ENCODE results near the gene CYSLTR1. TPM values are rescaled to one million over a fixed set of nuclear protein-coding genes. Genes with fewer than 3 reads are reported as not detected.

CYSLTR1 gene, protein sequence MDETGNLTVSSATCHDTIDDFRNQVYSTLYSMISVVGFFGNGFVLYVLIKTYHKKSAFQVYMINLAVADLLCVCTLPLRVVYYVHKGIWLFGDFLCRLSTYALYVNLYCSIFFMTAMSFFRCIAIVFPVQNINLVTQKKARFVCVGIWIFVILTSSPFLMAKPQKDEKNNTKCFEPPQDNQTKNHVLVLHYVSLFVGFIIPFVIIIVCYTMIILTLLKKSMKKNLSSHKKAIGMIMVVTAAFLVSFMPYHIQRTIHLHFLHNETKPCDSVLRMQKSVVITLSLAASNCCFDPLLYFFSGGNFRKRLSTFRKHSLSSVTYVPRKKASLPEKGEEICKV
- 9.7 and 10.2 TPM in 2 replicates for total RNA-seq

DNA sequence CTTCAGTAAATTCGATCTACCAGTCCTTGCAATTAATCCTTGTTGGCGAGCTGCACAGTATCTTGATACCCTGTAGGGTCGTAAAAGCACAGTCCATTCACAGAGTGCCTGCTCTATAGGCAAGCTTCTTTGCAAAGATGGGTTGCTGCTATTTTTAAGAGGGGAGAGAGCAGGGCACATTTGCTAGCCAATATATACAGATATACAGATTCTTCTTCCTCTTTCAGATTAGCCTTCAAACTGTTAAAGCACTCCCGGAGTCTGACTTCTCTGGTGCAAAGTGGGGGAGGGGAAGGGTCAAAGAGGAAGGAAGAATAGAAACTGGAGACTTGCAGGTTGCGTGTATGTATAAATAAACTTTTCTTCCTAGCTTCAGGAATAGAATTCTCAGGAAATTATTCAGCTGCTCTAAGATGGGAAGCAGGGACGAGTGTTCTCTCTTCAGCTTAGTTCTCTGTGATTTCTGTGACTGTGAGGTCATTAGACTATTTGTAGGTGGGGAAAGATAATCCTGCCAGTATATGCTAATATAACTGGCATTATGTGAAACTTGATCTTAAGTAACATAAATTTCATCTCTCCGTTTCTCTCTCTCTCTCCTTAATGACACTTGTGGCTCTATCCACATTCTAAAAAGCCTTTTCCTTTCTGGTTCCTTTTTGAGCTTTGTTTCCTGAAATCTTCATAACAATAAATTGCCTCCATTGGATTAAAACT lies at the start of gene CYSLTR1:
Gene CYSLTR1, minus strand, starts transcription at position 242 of the 717 bp plus-strand sequence. CDS start 53,865 bp downstream, outside the sequence.
- DNase-seq (ENCODE audit: low spot score) = no peak
- Mint-ChIP-seq H3K4me3 (ENCODE audit: low read depth) (peak within 1 kb of the TSS; percentile 84), H3K27ac (peak within 1 kb of the TSS; percentile 74), H3K9me3 (no peaks in the 10 kb centered on the region), H3K4me1 (ENCODE audit: low read depth) (peaks cover 55% of the 10 kb centered on the region), H3K27me3 (ENCODE audit: low read depth) (no peaks in the 10 kb centered on the region), H3K36me3 (ENCODE audit: low read depth) (peaks cover 7% of the 10 kb centered on the region)
- intact Hi-C loops (cut with micrococcal nuclease) = loop anchor here (10.0 kb wide), 3 partner anchors 327 to 1037 kb away; partner anchors contain the start of genes ITM2A, P2RY10 and RTL3

DNA sequence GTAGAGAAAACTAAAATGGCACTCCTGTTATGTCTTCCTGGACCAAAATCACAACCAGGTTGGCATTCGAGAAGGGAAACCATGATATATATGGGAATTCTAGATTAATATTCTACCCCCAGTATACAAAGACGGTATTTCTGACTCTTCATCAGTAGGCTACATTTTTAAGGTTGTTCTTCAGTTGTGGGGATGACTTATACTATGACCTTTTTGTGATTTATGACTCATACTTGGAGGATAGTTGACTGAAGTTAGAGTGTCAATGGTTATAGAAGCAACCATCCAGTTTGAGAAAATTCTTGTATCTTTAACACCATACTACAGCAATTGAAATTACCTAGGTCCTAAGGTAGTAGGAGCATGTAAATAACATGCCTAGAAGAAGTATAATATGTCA lies 49.8 kb upstream of the CYSLTR1 start:
- Mint-ChIP-seq H3K27ac (no peak overlapping the region), H3K4me3 (ENCODE audit: low read depth) (no peak overlapping the region), H3K36me3 (ENCODE audit: low read depth) (peaks cover 33% of the 10 kb centered on the region), H3K27me3 (ENCODE audit: low read depth) (no peaks in the 10 kb centered on the region), H3K9me3 (peaks cover 30% of the 10 kb centered on the region), H3K4me1 (ENCODE audit: low read depth) (peaks cover 27% of the 10 kb centered on the region)
- no peak for DNase-seq (ENCODE audit: low spot score)
- intact Hi-C loops (cut with micrococcal nuclease) = loop anchor here (2.0 to 10.0 kb wide), 6 partner anchors 46 to 878 kb away; partner anchors contain the start of gene P2RY10

DNA sequence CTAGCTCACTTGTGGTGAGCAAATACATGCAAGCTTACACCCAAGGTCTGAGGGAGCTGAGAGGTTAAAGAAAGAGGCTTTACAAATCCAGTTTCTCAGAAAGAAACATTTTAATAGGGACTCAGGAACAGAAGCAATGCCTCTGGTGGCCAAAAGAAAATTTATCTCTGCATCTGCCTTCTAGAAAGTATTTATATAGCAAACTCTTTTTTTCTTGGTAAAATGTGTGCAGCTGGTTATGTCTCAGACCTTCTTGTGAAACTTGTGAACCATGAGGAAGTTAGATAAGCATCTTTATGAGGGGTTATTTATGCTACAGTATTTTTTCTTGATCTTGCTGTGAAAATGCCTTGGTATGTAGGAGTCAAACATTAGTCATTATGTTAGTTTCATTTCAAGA lies 48.5 kb upstream of the CYSLTR1 start:
- H3K4me3 Mint-ChIP-seq (ENCODE audit: low read depth) = no peak overlapping the region
- peaks cover 39% of the 10 kb centered on the region for H3K36me3 Mint-ChIP-seq (ENCODE audit: low read depth)
- peaks cover 37% of the 10 kb centered on the region for H3K9me3 Mint-ChIP-seq
- intact Hi-C loops (cut with micrococcal nuclease) = loop anchor here (1.0 to 10.0 kb wide), 9 partner anchors 45 to 879 kb away; partner anchors contain the start of genes P2RY10 and TAF9B
- no peak for DNase-seq (ENCODE audit: low spot score)
- peak overlapping the region; percentile 31 for H3K27ac Mint-ChIP-seq
- H3K27me3 Mint-ChIP-seq (ENCODE audit: low read depth) = no peaks in the 10 kb centered on the region
- H3K4me1 Mint-ChIP-seq (ENCODE audit: low read depth) = peaks cover 31% of the 10 kb centered on the region

DNA sequence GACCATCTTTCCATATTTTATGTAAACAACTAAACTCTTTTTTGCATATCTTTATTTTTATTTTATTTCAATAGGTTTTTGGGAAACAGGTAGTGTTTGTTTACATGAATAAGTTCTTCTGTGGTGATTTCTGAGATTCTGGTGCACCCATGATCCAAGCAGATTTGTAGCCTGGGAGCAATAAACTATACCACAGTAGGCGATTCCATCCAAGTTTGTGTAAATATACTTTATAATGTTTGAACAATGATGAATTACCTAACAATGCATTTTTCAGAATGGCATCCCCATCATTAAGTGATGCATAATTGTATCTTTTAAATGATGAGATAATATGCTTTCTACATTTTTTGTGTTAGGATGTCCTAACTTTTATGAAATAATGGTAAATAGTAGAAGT lies 39.2 kb upstream of the CYSLTR1 start:
- Mint-ChIP-seq H3K4me1 (ENCODE audit: low read depth) (peaks cover 1% of the 10 kb centered on the region), H3K36me3 (ENCODE audit: low read depth) (peaks cover 19% of the 10 kb centered on the region), H3K9me3 (peaks cover 30% of the 10 kb centered on the region), H3K27ac (no peak overlapping the region), H3K27me3 (ENCODE audit: low read depth) (no peaks in the 10 kb centered on the region), H3K4me3 (ENCODE audit: low read depth) (no peak overlapping the region)
- intact Hi-C loops (cut with micrococcal nuclease) = no loop called here
- no peak for DNase-seq (ENCODE audit: low spot score)

DNA sequence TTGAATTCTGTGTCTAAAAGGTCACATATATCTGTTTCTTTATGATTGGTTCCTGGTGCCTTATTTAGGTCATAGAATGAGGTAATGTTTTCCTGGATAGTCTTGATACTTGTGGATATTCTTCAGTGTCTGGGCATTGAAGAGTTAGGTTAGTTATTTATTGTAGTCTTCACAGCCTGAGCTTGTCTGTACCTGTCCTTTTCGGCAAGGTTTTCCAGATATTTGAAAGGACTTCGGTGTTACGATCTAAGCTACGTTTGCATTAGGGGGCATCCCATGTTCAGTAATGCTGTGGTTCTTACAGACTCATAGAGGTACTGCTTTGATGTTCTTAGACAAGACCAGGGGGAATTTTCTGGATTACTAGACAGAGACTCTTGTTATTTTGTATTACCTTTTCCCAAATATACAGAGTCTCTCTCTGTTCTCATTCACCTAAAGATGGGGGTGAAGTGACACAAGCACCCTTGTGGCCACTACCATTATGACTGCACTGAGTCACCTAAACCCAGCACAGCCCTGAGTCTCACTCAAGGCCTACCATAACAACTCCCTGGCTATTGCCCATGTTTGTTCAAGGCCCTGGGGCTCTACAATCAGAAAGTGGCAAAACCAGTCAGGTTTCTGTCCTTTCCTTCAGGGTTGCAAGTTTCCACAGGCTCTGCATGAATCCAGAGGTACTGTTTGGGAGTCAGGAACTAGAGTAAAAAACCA lies 30.1 kb upstream of the CYSLTR1 start:
- peaks cover 4% of the 10 kb centered on the region for H3K4me1 Mint-ChIP-seq (ENCODE audit: low read depth)
- peaks cover 20% of the 10 kb centered on the region for H3K9me3 Mint-ChIP-seq
- no peak overlapping the region for H3K27ac Mint-ChIP-seq
- DNase-seq (ENCODE audit: low spot score) = no peak
- no peak overlapping the region for H3K4me3 Mint-ChIP-seq (ENCODE audit: low read depth)
- no peaks in the 10 kb centered on the region for H3K27me3 Mint-ChIP-seq (ENCODE audit: low read depth)
- intact Hi-C loops (cut with micrococcal nuclease) = no loop called here
- peaks cover 7% of the 10 kb centered on the region for H3K36me3 Mint-ChIP-seq (ENCODE audit: low read depth)

DNA sequence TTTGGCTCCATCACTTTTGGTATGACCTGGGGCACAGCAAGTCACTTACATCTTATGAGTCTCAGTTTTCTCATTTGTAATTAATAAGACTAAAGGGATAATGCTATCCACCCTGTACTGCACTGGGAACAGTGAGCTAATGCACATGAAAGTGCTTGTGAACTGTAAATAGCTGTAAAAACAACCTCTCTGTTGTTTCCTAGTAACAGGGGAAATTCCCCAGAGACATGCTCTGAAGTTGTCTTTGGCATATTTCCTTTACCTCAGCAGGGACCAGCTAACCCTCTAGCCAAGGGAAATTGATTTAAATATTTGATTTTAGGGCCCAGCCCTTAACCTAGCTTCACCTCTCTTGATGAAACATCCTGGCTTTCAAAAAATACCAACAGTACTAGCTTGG lies 6.1 kb upstream of the CYSLTR1 start:
- no peak for DNase-seq (ENCODE audit: low spot score)
- H3K27ac Mint-ChIP-seq = peak overlapping the region; percentile 75

DNA sequence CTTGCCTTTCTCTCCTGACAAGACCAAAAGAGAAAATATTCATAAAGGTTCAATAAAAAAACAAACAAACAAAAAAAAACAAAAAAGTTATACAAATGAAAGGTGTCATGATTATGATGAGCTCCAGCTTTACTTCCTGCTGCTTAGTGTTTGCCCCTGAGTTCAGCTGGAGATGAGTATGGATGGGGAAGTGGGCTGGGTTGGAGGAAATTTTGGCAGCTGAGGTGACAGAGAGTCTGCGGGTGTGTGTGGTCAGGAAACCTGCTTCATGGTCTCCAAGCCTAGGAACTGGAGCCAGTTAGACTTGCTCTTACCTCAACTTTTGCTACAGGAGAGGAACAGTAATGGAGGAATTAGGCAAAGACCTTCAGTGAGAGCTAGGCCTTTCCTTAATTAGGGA lies 4.3 kb upstream of the CYSLTR1 start:
- Mint-ChIP-seq H3K4me1 (ENCODE audit: low read depth) (peaks cover 65% of the 10 kb centered on the region), H3K9me3 (peaks cover 16% of the 10 kb centered on the region), H3K36me3 (ENCODE audit: low read depth) (peaks cover 14% of the 10 kb centered on the region), H3K27ac (peak overlapping the region; percentile 72), H3K4me3 (ENCODE audit: low read depth) (no peak overlapping the region), H3K27me3 (ENCODE audit: low read depth) (no peaks in the 10 kb centered on the region)
- intact Hi-C loops (cut with micrococcal nuclease) = loop anchor here (2.0 to 5.0 kb wide), 3 partner anchors 17 to 931 kb away; no protein-coding TSS in a partner anchor
- no peak for DNase-seq (ENCODE audit: low spot score)

More for the DNA sequence above, 6.1 kb upstream of the CYSLTR1 start:
- Mint-ChIP-seq H3K4me3 (ENCODE audit: low read depth) (no peak overlapping the region), H3K36me3 (ENCODE audit: low read depth) (peaks cover 17% of the 10 kb centered on the region), H3K9me3 (peaks cover 25% of the 10 kb centered on the region), H3K4me1 (ENCODE audit: low read depth) (peaks cover 52% of the 10 kb centered on the region), H3K27me3 (ENCODE audit: low read depth) (no peaks in the 10 kb centered on the region)
- intact Hi-C loops (cut with micrococcal nuclease) = loop anchor here (1.0 to 5.0 kb wide), 2 partner anchors 10 to 929 kb away; no protein-coding TSS in a partner anchor

DNA sequence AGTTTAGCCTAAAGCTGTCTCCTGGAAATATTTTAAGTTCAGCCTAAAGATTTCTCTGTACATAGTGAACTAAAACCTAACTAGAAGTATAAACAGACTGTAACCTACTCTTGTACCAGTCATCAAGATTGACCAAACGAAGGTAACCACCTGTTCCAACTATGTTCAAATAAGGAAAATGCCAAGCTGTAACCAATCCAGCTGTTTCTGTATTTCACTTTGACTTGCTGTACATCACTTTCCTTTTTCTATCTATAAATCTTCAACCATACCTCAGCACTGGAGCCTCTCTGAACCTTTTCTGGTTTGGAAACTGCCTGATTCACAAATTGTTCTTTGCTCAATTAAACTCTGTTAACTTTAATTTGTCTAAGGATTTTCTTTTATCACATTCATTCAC lies 3.1 kb upstream of the CYSLTR1 start:
- Mint-ChIP-seq H3K4me3 (ENCODE audit: low read depth) (no peak overlapping the region), H3K9me3 (peaks cover 6% of the 10 kb centered on the region), H3K27ac (peak overlapping the region; percentile 60), H3K4me1 (ENCODE audit: low read depth) (peaks cover 62% of the 10 kb centered on the region), H3K27me3 (ENCODE audit: low read depth) (no peaks in the 10 kb centered on the region), H3K36me3 (ENCODE audit: low read depth) (peaks cover 7% of the 10 kb centered on the region)
- no peak for DNase-seq (ENCODE audit: low spot score)
- intact Hi-C loops (cut with micrococcal nuclease) = loop anchor here (1.0 to 5.0 kb wide), 4 partner anchors 16 to 932 kb away; no protein-coding TSS in a partner anchor

DNA sequence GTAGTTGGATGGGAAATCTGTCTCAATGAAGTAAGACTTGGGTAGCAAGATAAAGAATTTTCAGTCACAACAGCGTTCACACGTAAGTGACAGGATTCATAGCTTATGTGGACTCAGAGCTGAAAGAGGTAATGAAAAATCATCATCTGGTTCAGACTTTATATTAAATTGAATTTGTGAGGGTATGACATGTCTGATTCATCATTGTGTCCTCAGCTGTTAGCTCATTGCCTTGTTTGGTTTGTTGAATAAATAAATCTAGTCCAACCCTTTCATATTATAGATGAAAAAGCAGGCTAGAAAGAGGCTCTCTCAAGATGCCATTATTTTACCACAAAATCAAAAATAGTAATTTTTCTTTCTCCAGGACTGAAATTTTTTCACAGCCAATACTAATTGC lies 2.7 kb upstream of the CYSLTR1 start:
- H3K4me3 Mint-ChIP-seq (ENCODE audit: low read depth) = peak overlapping the region; percentile 58
- DNase-seq (ENCODE audit: low spot score) = no peak
- H3K27me3 Mint-ChIP-seq (ENCODE audit: low read depth) = no peaks in the 10 kb centered on the region
- H3K9me3 Mint-ChIP-seq = peaks cover 3% of the 10 kb centered on the region
- peaks cover 4% of the 10 kb centered on the region for H3K36me3 Mint-ChIP-seq (ENCODE audit: low read depth)
- intact Hi-C loops (cut with micrococcal nuclease) = loop anchor here (1.0 to 5.0 kb wide), 4 partner anchors 15 to 932 kb away; no protein-coding TSS in a partner anchor
- peaks cover 59% of the 10 kb centered on the region for H3K4me1 Mint-ChIP-seq (ENCODE audit: low read depth)
- H3K27ac Mint-ChIP-seq = peak overlapping the region; percentile 74

DNA sequence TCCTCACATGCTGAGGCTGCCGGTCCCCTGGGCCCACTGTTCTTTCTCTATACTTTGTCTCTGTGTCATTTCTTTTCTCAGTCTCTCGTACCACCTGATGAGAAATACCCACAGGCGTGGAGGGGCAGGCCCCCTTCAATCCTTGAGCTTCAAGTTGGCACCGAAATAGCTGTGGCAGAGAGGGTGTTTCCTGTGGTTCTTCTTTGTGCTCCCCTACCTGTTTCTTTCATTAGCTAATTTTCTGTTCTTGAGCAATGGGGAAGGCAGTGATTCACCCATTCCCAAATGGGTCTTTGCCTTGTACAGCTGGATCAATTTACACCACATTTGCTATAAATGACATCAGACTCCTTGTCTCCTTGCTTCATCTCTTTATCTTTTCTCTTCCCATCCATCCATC lies 2.1 kb upstream of the CYSLTR1 start:
- Mint-ChIP-seq H3K4me3 (ENCODE audit: low read depth) (peak overlapping the region; percentile 58), H3K4me1 (ENCODE audit: low read depth) (peaks cover 55% of the 10 kb centered on the region)
- DNase-seq (ENCODE audit: low spot score) = no peak

DNA sequence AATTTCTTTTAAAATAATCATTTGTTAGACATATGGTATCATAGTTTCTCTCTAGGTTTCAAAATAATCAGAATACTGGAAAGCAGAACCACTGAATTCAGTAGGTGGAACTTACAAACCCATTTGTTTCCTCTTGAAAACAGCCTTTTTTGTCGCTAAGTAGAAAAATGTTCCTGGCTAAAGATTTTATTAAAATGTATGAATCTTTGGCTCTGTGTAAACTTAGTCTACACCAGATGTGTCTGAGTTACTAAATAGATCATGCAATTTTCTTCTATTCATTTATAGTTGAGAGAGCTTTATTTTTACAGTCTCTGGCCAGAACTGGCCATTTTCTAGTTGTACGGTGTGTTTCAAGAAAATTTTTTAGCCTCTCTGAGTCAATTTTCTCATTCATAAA lies 1.0 kb downstream of the CYSLTR1 start:
- Mint-ChIP-seq H3K27ac (peak overlapping the region; percentile 74), H3K4me3 (ENCODE audit: low read depth) (peak overlapping the region; percentile 84), H3K9me3 (no peaks in the 10 kb centered on the region), H3K36me3 (ENCODE audit: low read depth) (peaks cover 18% of the 10 kb centered on the region), H3K27me3 (ENCODE audit: low read depth) (no peaks in the 10 kb centered on the region), H3K4me1 (ENCODE audit: low read depth) (peaks cover 56% of the 10 kb centered on the region)
- intact Hi-C loops (cut with micrococcal nuclease) = loop anchor here (10.0 kb wide), 3 partner anchors 328 to 1038 kb away; partner anchors contain the start of genes ITM2A, P2RY10 and RTL3
- no peak for DNase-seq (ENCODE audit: low spot score)

More for the DNA sequence above, 2.1 kb upstream of the CYSLTR1 start:
- H3K9me3 Mint-ChIP-seq = no peaks in the 10 kb centered on the region
- H3K36me3 Mint-ChIP-seq (ENCODE audit: low read depth) = no peaks in the 10 kb centered on the region
- peak overlapping the region; percentile 74 for H3K27ac Mint-ChIP-seq
- H3K27me3 Mint-ChIP-seq (ENCODE audit: low read depth) = no peaks in the 10 kb centered on the region
- intact Hi-C loops (cut with micrococcal nuclease) = loop anchor here (10.0 kb wide), 3 partner anchors 325 to 1035 kb away; partner anchors contain the start of genes ITM2A, P2RY10 and RTL3

DNA sequence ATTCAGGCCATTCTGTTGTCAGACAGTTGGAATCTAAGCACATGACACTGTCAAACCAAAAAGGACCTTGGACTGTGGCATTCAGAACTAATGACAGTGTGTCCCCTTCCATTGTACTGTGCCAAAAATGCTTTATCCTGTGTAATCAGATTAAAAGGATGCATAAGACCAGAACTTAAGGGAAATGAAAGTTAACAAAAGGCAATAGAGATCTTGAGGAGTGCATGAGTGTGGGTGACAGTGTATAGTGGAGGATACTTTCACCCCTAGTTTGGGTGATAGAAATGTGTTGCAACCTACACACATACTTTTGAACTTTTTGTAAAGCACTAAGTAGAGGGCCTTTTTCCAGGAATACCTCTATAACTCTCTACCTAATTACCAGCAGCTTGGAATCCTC lies 4.5 kb downstream of the CYSLTR1 start:
- H3K4me3 Mint-ChIP-seq (ENCODE audit: low read depth) = peak overlapping the region; percentile 66
- peaks cover 6% of the 10 kb centered on the region for H3K9me3 Mint-ChIP-seq
- H3K27me3 Mint-ChIP-seq (ENCODE audit: low read depth) = no peaks in the 10 kb centered on the region
- intact Hi-C loops (cut with micrococcal nuclease) = loop anchor here (1.0 to 10.0 kb wide), 9 partner anchors 9 to 1042 kb away; partner anchors contain the start of genes ITM2A, P2RY10, PGK1 and RTL3
- H3K27ac Mint-ChIP-seq = peak overlapping the region; percentile 89
- no peak for DNase-seq (ENCODE audit: low spot score)
- H3K4me1 Mint-ChIP-seq (ENCODE audit: low read depth) = peaks cover 32% of the 10 kb centered on the region
- H3K36me3 Mint-ChIP-seq (ENCODE audit: low read depth) = peaks cover 44% of the 10 kb centered on the region

Measured in activated T-helper 2 cell treated with anti-CD3 and anti-CD28 coated beads, Interferon-gamma antibody, Interleukin-2, Interleukin-4, amounts not matched to agents 10 μg/mL and 5 μg/mL and 100 μg/mL, durations not matched to agents 14 hours and 24 hours and 36 hours (primary cell).